Occipital lobe (tissue), 2 donors: ENCODE results near the gene ZNF319. TPM values are rescaled to one million over a fixed set of nuclear protein-coding genes. Genes with fewer than 3 reads are reported as not detected.

Experiments used
- DNase-seq: peaks from one replicate; lab custom pipeline; 2025; lab: John Stamatoyannopoulos, UW
- total RNA-seq: library from RNA; depleted of rRNA; stranded (reverse); fragments of >200 nt; gene quantifications from one replicate; pipeline ENCODE4 v1.2.3, GENCODE V29; 2014

Gene ZNF319
- total RNA-seq, 1 donor from 2014 or later = 4.2 TPM

- DNase-seq = no peak
Measured at GRCh38 chr16:57998992-57999365, 1.5 kb downstream of the ZNF319 start.

GRCh38 chr16:57998486-57998885, 2.0 kb downstream of the ZNF319 start:
- no peak for DNase-seq

GRCh38 chr16:57997528-57998265, 2.8 kb downstream of the ZNF319 start:
- DNase-seq = no peak

- DNase-seq = no peak
Measured at GRCh38 chr16:57997176-57997527, 3.3 kb downstream of the ZNF319 start.

- DNase-seq = no peak
Measured at GRCh38 chr16:57996406-57997175, 3.9 kb downstream of the ZNF319 start.

GRCh38 chr16:57995721-57996405, 4.6 kb downstream of the ZNF319 start:
- no peak for DNase-seq

DNA sequence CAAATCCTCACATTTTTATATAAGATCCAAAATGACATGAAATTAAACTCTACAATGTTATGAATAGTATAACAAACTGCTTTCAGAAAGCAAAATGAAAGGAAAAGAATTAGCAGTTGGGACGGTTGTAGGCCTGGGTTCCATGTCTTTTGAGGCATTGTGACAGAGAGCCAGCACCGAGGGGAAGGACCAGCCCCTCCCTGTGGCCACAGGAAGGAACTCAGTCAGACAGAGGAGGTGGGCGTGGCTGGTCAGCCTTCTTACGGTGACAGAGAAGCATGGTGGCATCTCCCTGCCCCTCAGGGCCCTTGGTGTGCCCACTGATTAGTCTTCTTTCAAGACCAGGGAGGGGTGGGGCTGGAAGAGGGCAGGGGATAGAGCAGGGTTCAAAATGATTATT, 5.7 kb downstream of the ZNF319 start:
- DNase-seq = no peak

GRCh38 chr16:57994361-57994760, 6.1 kb downstream of the ZNF319 start:
- DNase-seq = no peak

DNA sequence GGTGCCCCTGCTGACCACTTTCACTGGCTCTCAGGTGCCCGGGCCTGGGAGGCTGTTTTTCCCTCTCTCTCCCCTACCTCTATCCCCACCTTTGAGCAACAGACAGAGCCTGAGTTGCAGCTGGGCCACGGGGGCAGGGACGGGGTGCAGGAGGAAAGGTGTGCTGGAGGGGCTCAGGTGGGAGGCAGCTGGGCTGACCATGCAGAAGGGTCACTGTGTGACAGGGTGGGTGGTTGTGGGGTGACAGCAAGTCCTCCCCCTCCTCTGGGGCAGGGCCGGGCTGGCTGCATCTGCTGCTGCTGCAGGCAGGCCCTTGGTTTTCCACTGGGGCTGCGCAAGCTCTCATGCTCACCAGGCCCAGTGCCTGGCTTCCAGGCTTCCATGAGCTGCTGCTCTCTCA, 6.6 kb downstream of the ZNF319 start:
- no peak for DNase-seq

DNA sequence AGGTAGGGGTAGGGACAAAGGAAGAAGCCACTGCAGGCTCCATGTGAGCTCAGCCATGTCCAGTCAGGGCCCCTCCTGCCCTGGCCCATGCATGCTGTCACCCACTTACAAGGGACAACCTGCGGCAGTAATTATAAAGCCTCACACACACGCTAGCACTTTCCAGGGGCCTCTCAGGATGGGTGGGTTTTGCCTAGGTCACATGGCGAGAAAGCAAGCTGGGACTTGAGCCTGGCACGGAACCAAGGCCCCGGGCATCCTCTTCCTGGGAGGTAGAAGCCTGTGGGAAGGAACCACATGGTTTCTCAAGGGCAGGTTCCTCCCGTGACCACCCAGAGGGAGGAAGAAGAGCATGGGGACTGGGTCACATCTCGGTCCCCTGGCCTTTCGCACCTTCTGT, 7.0 kb downstream of the ZNF319 start:
- no peak for DNase-seq

DNA sequence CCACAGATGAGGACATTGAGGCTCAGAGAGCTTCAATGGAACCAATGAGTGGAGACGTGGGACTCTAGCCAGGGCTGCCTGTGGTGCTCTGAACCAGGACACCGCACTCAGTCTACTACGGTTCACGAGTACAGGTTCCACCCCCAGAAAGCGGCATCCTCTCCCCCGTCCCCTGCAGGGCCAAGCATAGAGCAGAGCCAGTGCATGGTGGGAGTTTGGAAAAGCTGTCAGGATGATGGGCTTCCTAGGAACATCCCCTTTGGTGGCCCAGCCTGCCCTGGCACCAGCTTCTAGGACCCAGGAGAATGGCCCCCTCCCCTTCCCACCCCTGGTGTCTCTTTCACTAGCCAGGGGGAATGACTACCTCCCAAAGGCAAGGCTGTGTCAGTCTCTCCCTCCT, 8.4 kb downstream of the ZNF319 start:
- no peak for DNase-seq

GRCh38 chr16:57991551-57992059, 8.9 kb downstream of the ZNF319 start:
- no peak for DNase-seq

DNA sequence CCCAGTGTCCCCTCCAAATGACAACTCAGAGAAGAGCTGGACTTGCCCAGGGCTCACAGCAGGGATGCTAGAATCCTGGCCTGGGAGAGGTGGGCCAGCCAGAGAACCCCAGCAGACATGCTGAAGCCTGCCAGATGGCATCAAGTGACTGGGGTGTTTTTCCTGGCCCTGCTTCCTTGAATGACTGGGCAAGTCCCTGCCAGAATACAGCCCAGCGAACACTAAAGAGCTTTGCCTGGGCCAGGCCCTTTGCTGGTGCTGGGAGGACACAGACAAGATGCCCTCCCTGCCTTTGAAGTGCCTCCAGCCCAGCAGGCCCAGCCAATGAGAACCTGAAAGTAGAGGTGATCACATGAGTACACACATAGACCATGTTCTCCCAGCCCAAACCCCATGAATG, 11.5 kb downstream of the ZNF319 start:
- DNase-seq = no peak

DNA sequence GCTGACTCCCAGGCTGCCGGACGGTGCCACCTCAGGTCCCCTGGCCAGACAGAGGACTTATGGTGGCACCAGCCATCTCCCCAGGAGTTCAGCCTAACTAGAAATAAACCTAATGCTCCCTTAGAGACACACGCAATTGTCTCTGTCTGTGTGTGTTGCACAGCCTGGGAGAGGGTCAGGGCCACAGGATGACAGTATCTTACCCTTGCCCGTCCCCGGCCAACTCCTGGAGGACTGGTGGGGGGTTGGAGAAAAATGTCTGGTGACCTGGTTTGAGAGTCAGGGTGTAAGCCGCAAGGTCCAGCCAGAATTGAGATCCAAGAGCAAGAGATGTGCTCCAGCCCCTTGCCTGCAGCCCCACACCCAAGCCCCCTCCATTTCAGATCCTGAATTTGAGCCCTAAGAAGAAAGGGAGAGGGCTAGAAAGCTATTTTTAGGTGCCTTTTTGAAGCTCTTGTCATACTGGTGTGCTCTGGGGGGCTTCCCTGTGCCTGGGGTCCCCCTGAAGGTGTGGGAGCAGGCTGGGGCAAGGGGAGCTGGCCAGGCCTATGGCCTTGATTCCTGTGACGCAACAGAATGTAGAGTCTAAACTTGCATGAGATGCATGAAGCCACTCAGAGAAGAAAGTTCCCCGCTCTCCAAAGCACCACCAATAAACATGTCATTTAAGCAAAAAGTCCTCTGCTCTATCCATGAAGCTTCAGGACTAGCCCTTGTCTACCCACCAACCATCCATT, 12.9 kb downstream of the ZNF319 start:
- DNase-seq = no peak

- no peak for DNase-seq
Measured at GRCh38 chr16:57986196-57986595, 14.3 kb downstream of the ZNF319 start.

GRCh38 chr16:57985204-57986181, 15.0 kb downstream of the ZNF319 start:
- no peak for DNase-seq

DNA sequence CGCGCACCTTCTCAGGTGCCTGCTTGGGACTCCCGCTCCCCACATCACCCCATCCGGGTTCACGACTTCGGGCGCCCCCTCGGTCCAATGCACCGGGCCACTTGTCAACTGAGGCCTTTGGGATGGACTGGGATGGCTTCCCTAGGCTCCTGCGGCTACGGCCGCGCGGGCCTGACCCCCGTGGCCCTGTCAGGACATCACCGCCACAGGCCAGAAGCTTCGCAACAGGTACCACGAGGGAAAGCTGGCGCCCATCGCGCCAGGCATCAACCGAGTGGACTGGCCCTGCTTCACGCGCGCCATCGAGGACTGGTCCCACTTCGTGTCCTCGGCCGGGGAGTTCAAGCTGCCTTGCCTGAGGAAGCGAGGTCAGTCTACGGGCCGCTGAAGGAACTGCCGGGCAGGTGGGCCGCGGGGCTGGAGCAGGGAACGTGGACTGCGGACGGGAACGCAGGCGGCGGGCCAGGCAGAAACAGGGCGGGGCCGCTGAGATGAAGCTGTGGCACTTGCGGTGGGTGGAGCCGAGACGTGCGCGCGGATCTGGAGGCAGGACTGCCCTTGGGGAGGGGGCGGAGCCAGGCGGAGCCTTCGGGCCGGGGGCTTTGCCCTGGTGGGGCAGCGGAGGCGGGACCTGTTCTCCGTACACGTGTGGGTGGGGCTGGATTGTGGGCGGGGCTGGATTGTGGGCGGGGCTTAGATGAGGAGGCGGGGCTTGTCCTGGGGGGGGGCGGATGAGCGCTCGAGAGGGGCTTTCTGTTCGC, 15.8 kb downstream of the ZNF319 start:
- no peak for DNase-seq

DNA sequence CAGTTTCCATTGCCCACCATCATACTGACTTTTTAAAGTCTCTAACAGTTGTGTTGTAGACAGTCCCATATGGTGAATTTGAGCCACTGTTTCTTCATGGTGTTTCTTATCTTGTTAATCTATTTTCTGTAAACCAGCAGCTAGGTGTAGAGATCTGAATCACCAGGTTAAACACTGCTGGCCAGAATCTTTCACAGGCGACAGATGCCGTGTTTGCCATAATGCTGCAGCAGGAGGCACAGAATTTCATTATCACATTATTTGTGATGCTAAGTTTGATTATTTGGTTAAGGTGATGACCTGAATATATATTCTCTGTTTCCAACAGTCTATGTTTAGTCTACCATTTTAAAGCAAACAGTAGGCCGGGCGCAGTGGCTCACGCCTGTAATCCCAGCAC, 18.1 kb downstream of the ZNF319 start:
- no peak for DNase-seq

DNA sequence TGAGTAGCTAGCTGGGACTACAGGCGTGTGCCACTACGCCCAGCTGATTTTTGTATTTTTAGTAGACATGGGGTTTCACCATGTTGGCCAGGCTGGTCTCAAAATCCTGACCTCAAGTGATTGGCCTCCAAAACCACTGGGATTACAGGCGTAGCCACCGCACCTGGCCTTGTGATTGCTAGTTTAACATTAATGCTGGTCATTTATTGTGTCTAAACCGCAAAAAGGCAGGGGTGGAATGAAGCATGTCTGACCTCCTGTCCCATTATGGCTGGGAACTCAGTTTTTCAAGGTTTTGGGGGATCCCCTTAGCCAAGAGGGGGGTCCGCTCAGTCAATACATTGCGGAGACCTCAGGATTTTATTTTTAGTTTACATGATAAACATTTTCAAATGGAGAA, 18.8 kb downstream of the ZNF319 start:
- DNase-seq = no peak
